Kidney (tissue), 14 donors: Measurements from ENCODE around the gene PCTP. TPM values are rescaled to one million over a fixed set of nuclear protein-coding genes. Genes with fewer than 3 reads are reported as not detected.

ENCODE experiments used
- DNase-seq, 5 donors: peaks; one replicate each; pipeline ENCODE4 v3.0.0-alpha.2; 2013 to 2020
- FAIRE-seq: peaks from 2 replicates; lab custom pipeline; 2012; peaks lifted over from hg19 to GRCh38; lab: Jason Lieb, UNC
- H3K27ac ChIP-seq, 2 donors: one replicate each; pipeline ENCODE4 v1.7.0; 2013; ENCODE audit warnings: low read depth in 2 of 2, low read length in 2 of 2, inconsistent platforms in 1 of 2
- H3K27me3 ChIP-seq: one replicate; pipeline ENCODE4 v1.7.1; 2013; ENCODE audit warnings: low read length, inconsistent platforms; ENCODE audit not compliant: control insufficient read depth, insufficient read depth
- H3K36me3 ChIP-seq, 3 donors: one replicate each; pipeline versions ENCODE4 v1.7.0 to v1.7.1; 2013; ENCODE audit warnings: low read length in 3 of 3, control low read depth in 1 of 3, inconsistent platforms in 1 of 3; ENCODE audit not compliant: insufficient read depth in 3 of 3, control insufficient read depth in 2 of 3
- H3K4me1 ChIP-seq, 3 donors: one replicate each; pipeline versions ENCODE4 v1.7.0 to v1.7.1; 2013; ENCODE audit warnings: low read length in 3 of 3, inconsistent platforms in 1 of 3, low read depth in 1 of 3; ENCODE audit not compliant: control insufficient read depth in 2 of 3, insufficient read depth in 2 of 3
- H3K4me3 ChIP-seq, 3 donors: one replicate each; pipeline versions ENCODE4 v1.7.0 to v1.8.1; 2013; ENCODE audit warnings: low read length in 3 of 3, control low read depth in 1 of 3, inconsistent platforms in 1 of 3
- H3K9ac ChIP-seq, 3 donors: one replicate each; pipeline versions ENCODE4 v1.7.0 to v1.7.1; 2013; ENCODE audit warnings: low read length in 3 of 3, control low read depth in 1 of 3, inconsistent platforms in 1 of 3
- H3K9me3 ChIP-seq, 3 donors: one replicate each; pipeline versions ENCODE4 v1.7.0 to v1.7.1; 2013; ENCODE audit warnings: low read length in 3 of 3, control low read depth in 1 of 3, inconsistent platforms in 1 of 3; ENCODE audit not compliant: control insufficient read depth in 2 of 3, insufficient read depth in 1 of 3
- CTCF ChIP-seq: IDR thresholded peaks from 3 replicates; pipeline ENCODE4 v1.5.1; 2012; ENCODE audit warnings: mild to moderate bottlenecking, moderate library complexity, borderline replicate concordance; ENCODE audit not compliant: insufficient read depth; ENCODE audit errors: extremely low read depth
- intact Hi-C: fragments of 100-400 bp; cut with DNase I; formaldehyde crosslinking; loops from one replicate; pipeline ENCODE4 v1.11.1; 2022
- polyA plus RNA-seq: library from polyadenylated mRNA; stranded (reverse); fragments of 350-450 nt; fragmentation: Illumina TruSeq; extraction: RNeasy Lipid Tissue Mini Kit (QIAGEN cat#74804); gene quantifications from one replicate; pipeline ENCODE4 v1.2.3, GENCODE V29; 2014; ENCODE audit warnings: low read depth, low replicate concordance; ENCODE audit not compliant: insufficient read depth
- total RNA-seq: library from RNA; stranded (reverse); fragmentation: NEBNext Ultra II Directional; extraction: Animal tissue kit (Norgen Biotek cat#: 25700); gene quantifications from one replicate; pipeline ENCODE4 v1.2.1, GENCODE V29; 2021
- donor health status: control.
- donor health status: control.
- donor health status: control.
- donor health status: control.
- donor health status: control.
- donor health status: DM: yes; HTN: yes; CAD: no.
- donor health status: Normal renal cell carcinoma (clear cell type).

Gene PCTP
- total and polyA plus RNA-seq, 2 donors from 2014 or later, result 18.7 to 39.2 TPM

DNA sequence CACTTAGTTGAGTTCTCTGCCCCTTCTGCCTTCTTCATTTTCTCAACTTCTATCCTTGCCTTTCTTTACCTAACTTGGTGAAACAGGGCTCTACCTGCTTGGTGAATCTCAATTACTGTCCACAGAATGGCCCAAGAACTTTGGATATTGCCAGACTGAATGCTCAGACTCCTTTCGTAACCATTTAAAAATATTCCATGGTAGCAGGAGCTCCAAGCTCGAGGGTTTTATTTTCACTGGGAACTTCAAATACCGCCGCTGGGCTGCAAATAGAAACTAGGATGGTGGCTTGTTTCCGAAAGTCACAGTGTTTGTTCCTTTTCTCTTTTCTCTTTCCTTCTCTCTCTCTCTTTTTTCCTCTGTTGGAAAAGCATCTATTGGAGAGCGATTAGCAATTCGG lies 41.4 kb upstream of the PCTP start:
- Histone ChIP-seq H3K9ac (no peak overlapping the region), H3K9me3 (no peaks in the 10 kb centered on the region), H3K4me3 (no peak overlapping the region), H3K27me3 (no peaks in the 10 kb centered on the region), H3K4me1 (no peaks in the 10 kb centered on the region), H3K27ac (no peak overlapping the region), H3K36me3 (no peaks in the 10 kb centered on the region)
- DNase-seq (no peak), FAIRE-seq (no peak)
- TF ChIP-seq CTCF, result no peak
- intact Hi-C loops, result no loop called here

GRCh38 chr17:55709984-55710383 lies 40.9 kb upstream of the PCTP start:
- no peaks in the 10 kb centered on the region for H3K4me1 ChIP-seq
- TF ChIP-seq CTCF, result no peak
- DNase-seq (no peak), FAIRE-seq (no peak)
- intact Hi-C loops, result no loop called here
- H3K9me3 ChIP-seq, result no peaks in the 10 kb centered on the region
- H3K36me3 ChIP-seq, result no peaks in the 10 kb centered on the region
- H3K9ac ChIP-seq, result no peak overlapping the region
- no peaks in the 10 kb centered on the region for H3K27me3 ChIP-seq
- no peak overlapping the region for H3K4me3 ChIP-seq
- no peak overlapping the region for H3K27ac ChIP-seq

GRCh38 chr17:55710410-55710809 lies 40.4 kb upstream of the PCTP start:
- DNase-seq (no peak), FAIRE-seq (no peak)
- Histone ChIP-seq H3K36me3 (no peaks in the 10 kb centered on the region), H3K27me3 (no peaks in the 10 kb centered on the region), H3K4me1 (no peaks in the 10 kb centered on the region), H3K4me3 (no peak overlapping the region), H3K9me3 (no peaks in the 10 kb centered on the region), H3K9ac (no peak overlapping the region), H3K27ac (no peak overlapping the region)
- no peak for TF ChIP-seq CTCF
- intact Hi-C loops, result no loop called here

- no peak for FAIRE-seq
- DNase-seq, result no peak
- H3K9me3 ChIP-seq, result no peaks in the 10 kb centered on the region
- intact Hi-C loops, result no loop called here
- H3K36me3 ChIP-seq, result no peaks in the 10 kb centered on the region
- no peak for TF ChIP-seq CTCF
- H3K27ac ChIP-seq, result no peak overlapping the region
- no peak overlapping the region for H3K4me3 ChIP-seq
- H3K9ac ChIP-seq, result no peak overlapping the region
- H3K4me1 ChIP-seq, result no peaks in the 10 kb centered on the region
- no peaks in the 10 kb centered on the region for H3K27me3 ChIP-seq
These were observed 39.9 kb upstream of the PCTP start for GRCh38 chr17:55710829-55711496.
